NCI-H1436 treated with DMSO at 0.1 percent for 48 hours (cell line): Measurements from ENCODE around the gene ZNF563.
A peak's percentile ranks its signal among the peaks of the same experiment; 100 is the strongest.

Source experiments
- DNase-seq: peaks from one replicate; lab custom pipeline; 2025; lab: John Stamatoyannopoulos, UW

Gene ZNF563

GRCh38 chr19:12294249-12295158 lies 38.9 kb downstream of the ZNF563 start, which contains the start of gene ZNF44:
Gene ZNF44, minus strand, starts transcription at chr19:12294883. Its CDS starts 189 bp downstream, at chr19:12294694.
- DNase-seq = peak; percentile 36

DNA sequence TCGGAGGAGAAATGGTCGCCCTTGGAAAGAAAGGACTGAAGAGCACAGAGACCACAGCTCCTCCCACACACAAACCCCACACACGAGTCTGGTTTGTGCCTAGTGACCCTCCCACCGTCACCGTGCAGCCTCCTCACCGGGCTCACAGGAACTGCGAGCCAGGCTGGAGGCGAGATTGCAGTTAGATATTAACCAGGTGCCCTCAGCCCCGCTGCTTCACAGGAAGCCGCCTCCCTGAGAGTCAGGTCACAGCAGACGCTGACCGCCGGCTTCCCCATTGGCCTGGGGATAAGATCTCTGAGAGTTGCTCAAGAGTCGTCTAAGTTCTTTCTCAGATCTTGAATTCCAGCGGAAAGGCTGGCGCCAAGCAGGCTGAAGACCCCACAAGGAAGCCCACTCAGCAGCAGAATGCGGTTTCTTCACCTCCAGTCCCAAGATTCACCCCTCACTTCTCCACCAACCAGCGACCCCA lies 39.6 kb downstream of the ZNF563 start:
- no peak for DNase-seq

DNA sequence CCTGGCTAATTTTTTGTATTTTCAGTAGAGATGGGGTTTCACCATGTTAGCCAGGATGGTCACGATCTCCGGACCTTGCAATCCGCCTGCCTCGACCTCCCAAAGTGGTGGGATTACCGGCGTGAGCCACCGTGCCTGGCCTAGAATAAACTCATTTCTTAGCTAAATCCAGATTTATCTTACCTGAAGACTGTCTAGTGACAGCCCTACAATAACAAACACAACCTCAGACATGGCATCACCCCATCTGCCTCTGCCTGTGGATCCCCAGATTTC lies 43.7 kb downstream of the ZNF563 start:
- DNase-seq = no peak

- no peak for DNase-seq
Measured at GRCh38 chr19:12287958-12288500, 45.4 kb downstream of the ZNF563 start.

- DNase-seq = no peak
Measured at GRCh38 chr19:12284631-12285030, 48.8 kb downstream of the ZNF563 start.

DNA sequence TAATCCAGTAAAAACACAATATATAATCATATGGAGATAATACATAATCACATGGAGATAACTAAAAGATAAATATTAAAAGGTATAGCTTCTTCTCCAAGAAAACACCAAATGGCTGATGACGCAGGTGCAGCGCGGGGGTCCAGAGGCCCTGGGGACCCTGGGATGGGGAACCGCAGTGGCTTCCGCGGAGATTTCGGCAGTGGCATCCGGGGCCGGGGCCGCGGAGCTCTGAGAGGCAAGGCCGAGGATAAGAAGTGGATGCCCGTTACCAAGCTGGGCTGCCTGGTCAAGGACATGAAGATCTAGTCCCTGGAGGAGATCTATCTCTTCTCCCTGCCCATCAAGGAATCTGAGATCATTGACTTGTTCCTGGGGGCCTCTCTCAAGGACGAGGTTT lies 49.2 kb downstream of the ZNF563 start:
- DNase-seq = no peak

DNA sequence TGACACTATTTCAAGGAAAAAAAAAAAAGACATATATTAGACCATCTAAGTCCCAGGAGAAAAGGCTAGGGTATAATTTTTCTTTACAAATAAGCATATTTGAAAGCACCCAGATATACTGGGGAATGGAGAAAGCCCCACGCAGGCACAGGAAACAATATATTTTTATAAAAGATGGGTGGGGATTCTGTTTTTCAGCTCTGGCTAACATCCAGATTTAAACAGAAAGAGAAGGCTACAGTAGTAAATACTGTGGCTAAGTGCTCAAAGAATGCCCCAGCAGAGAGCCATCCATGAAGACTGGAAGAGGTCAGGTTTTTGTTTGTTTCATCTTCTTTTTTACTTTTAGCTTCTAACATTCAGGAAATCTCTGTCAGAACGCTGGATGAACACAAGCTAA lies 54.7 kb downstream of the ZNF563 start:
- no peak for DNase-seq

- no peak for DNase-seq
Measured at GRCh38 chr19:12272980-12273901, 60.2 kb downstream of the ZNF563 start.

DNA sequence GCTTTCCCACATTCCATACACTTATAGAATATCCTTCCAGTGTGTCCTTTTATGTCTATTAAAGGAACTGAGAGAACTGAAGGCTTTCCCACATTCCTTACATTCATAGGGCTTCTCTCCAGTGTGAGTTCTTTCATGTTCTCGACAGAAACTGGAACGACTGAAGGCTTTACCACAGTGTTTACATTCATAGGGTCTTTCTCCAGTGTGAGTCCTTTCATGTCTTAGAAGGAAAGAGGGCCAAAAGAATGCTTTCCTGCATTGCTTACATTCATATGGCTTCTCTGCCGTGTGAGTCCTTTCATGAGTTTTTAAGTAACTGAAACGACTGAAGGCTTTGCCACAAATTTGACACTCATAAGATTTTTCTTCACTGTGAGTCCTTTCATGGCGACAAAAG lies 61.0 kb downstream of the ZNF563 start:
- no peak for DNase-seq

DNA sequence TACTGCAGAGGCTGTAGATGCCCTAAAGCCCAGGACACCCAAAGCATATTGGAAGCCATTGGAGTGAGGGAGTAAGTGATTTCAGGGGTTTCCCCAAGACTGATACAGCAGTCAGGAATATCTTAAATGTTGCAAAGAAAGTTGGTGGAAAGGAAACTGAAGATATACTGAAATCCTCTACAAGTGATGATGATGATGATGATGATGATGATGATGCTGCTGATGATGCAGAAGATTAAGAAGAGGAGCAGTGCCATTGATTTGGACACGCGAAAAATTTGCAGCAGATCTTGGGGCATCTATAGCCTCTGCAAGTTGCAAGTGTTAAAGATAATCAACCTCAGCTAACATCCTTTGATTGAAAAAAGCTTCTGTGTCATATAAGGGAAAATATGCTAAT lies 62.6 kb downstream of the ZNF563 start:
- DNase-seq = no peak
